ENCODE data around the gene KIF26A.

KIF26A gene

GRCh38 chr14:104177411-104177810, 39.0 kb downstream of the KIF26A start:
- DNase-seq (ENCODE audit: low spot score), result no peak

- no peak for DNase-seq (ENCODE audit: low spot score)
These were observed 39.9 kb downstream of the KIF26A start for GRCh38 chr14:104178279-104178678.

GRCh38 chr14:104179126-104179525, 40.7 kb downstream of the KIF26A start:
- no peak for DNase-seq (ENCODE audit: low spot score)

- DNase-seq (ENCODE audit: low spot score), result no peak
These were observed 41.3 kb downstream of the KIF26A start for GRCh38 chr14:104179564-104180129.

- no peak for DNase-seq (ENCODE audit: low spot score)
These were observed 42.3 kb downstream of the KIF26A start for GRCh38 chr14:104180561-104181165.

- no peak for DNase-seq (ENCODE audit: low spot score)
These were observed 43.6 kb downstream of the KIF26A start for GRCh38 chr14:104181761-104182530.

GRCh38 chr14:104182857-104183425, 44.6 kb downstream of the KIF26A start:
- no peak for DNase-seq (ENCODE audit: low spot score)

GRCh38 chr14:104183796-104184195, 45.4 kb downstream of the KIF26A start:
- DNase-seq (ENCODE audit: low spot score), result no peak

GRCh38 chr14:104184506-104184905, 46.1 kb downstream of the KIF26A start:
- DNase-seq (ENCODE audit: low spot score), result no peak

GRCh38 chr14:104184911-104185499, 46.6 kb downstream of the KIF26A start:
- DNase-seq (ENCODE audit: low spot score), result no peak

GRCh38 chr14:104185916-104186495, 47.6 kb downstream of the KIF26A start:
- no peak for DNase-seq (ENCODE audit: low spot score)

- no peak for DNase-seq (ENCODE audit: low spot score)
These were observed 48.2 kb downstream of the KIF26A start for GRCh38 chr14:104186575-104186974.

GRCh38 chr14:104187121-104187889, 48.9 kb downstream of the KIF26A start:
- DNase-seq (ENCODE audit: low spot score), result peak; percentile 33

GRCh38 chr14:104187931-104188726, 49.7 kb downstream of the KIF26A start:
- DNase-seq (ENCODE audit: low spot score), result peak; percentile 7

GRCh38 chr14:104188727-104189400, 50.5 kb downstream of the KIF26A start:
- no peak for DNase-seq (ENCODE audit: low spot score)

GRCh38 chr14:104189629-104190335, 51.4 kb downstream of the KIF26A start:
- no peak for DNase-seq (ENCODE audit: low spot score)

GRCh38 chr14:104190396-104191000, 52.1 kb downstream of the KIF26A start:
- no peak for DNase-seq (ENCODE audit: low spot score)

GRCh38 chr14:104191409-104191997, 53.1 kb downstream of the KIF26A start:
- no peak for DNase-seq (ENCODE audit: low spot score)

Measured in kidney tubule cell (primary cell).